Lung (tissue), 12 donors: ENCODE data around the gene CHRNE. TPM values are rescaled to one million over a fixed set of nuclear protein-coding genes. Genes with fewer than 3 reads are reported as not detected.

Experiments
- ATAC-seq: fragments of 200-7000 bp; cut with Tn5 transposase; one replicate; pipeline ENCODE4 v1.9.1; 2020; ENCODE audit warnings: moderate number of reproducible peaks; ENCODE audit not compliant: insufficient read depth, low FRiP score
- DNase-seq, 3 donors: peaks; one replicate each; pipeline ENCODE4 v3.0.0-alpha.2; 2013 to 2017
- H3K27ac ChIP-seq, 2 donors: one replicate each; pipeline ENCODE4 v1.5.1; 2013; ENCODE audit warnings: mild to moderate bottlenecking in 2 of 2, moderate library complexity in 2 of 2, control low read depth in 1 of 2, inconsistent platforms in 1 of 2, low read depth in 1 of 2, low read length in 1 of 2
- H3K27me3 ChIP-seq, 3 donors: one replicate each; pipeline ENCODE4 v1.5.1; 2013; ENCODE audit warnings: low read length in 2 of 3; ENCODE audit not compliant: control insufficient read depth in 3 of 3, insufficient read depth in 3 of 3
- H3K36me3 ChIP-seq, 4 donors: one replicate each; pipeline ENCODE4 v1.5.1; 2013; ENCODE audit warnings: low read length in 4 of 4, mild to moderate bottlenecking in 1 of 4, moderate library complexity in 1 of 4; ENCODE audit not compliant: control insufficient read depth in 4 of 4, insufficient read depth in 4 of 4
- H3K4me1 ChIP-seq, 5 donors: one replicate each; pipeline ENCODE4 v1.5.1; 2013; ENCODE audit warnings: low read length in 5 of 5, mild to moderate bottlenecking in 2 of 5, moderate library complexity in 1 of 5; ENCODE audit not compliant: control insufficient read depth in 5 of 5, insufficient read depth in 5 of 5
- H3K4me3 ChIP-seq: one replicate; pipeline ENCODE4 v1.5.1; 2013; ENCODE audit warnings: mild to moderate bottlenecking, control low read depth, moderate library complexity
- H3K9ac ChIP-seq, 2 donors: one replicate each; pipeline ENCODE4 v1.5.1; 2013; ENCODE audit warnings: low read length in 2 of 2, control low read depth in 1 of 2; ENCODE audit not compliant: insufficient read depth in 1 of 2
- H3K9me3 ChIP-seq, 4 donors: one replicate each; pipeline ENCODE4 v1.5.1; 2013; ENCODE audit warnings: low read length in 3 of 4, mild to moderate bottlenecking in 1 of 4, moderate library complexity in 1 of 4; ENCODE audit not compliant: control insufficient read depth in 4 of 4, insufficient read depth in 3 of 4
- CTCF ChIP-seq: IDR thresholded peaks from 2 replicates; pipeline ENCODE4 v1.5.1; 2012; ENCODE audit warnings: mild to moderate bottlenecking; ENCODE audit errors: control extremely low read depth, extremely low read depth
- WGBS, 2 donors: extraction: QIAGEN DNeasy Blood & Tissue Kit; methylation state at CpG; one replicate each; pipeline ENCODE4 v1.1.7; 2013; 5-methylcytosine and 5-hydroxymethylcytosine counted together
- polyA plus RNA-seq, 2 donors: library from polyadenylated mRNA; stranded (reverse); fragments of 200-250 nt; gene quantifications; one replicate each; pipeline ENCODE4 v1.2.1, GENCODE V29; 2013
- total RNA-seq, 2 donors: library from RNA; depleted of rRNA in 1 of 2; stranded (reverse); fragments of >200 nt in 1 of 2; gene quantifications; one replicate each; pipeline ENCODE4 v1.2.1, GENCODE V29; 2014 to 2021
- donor health status: control.
- donor health status: control.
- donor health status: Bipolar disorder and iron deficiency.
- donor health status: healthy.
- donor health status: DM: yes; HTN: yes; CAD: no.

CHRNE gene
- total and polyA plus RNA-seq, 4 donors: 0.61 to 2.3 (median 1.00) TPM

- Histone ChIP-seq H3K9me3 (no peaks in the 10 kb centered on the region), H3K9ac (peak within 1 kb of the TSS; percentile 37 to 65), H3K4me1 (peaks cover 2 to 27% (median 18%) of the 10 kb centered on the region in 5 donors), H3K36me3 (peaks cover 7 to 21% (median 18%) of the 10 kb centered on the region in 4 donors), H3K27me3 (no peaks in the 10 kb centered on the region), H3K27ac (peak within 1 kb of the TSS; percentile 91 to 99), H3K4me3 (peak within 1 kb of the TSS; percentile 100)
- WGBS, 2 donors: 0 to 1% methylated on average over 53 to 59 of the region's 59 CpGs
- ATAC-seq (peak; percentile 71), DNase-seq (peak; percentile 94 to 98 (median 97))
- no peak for TF ChIP-seq CTCF
Observed at GRCh38 chr17:4948166-4948930, 45.5 kb upstream of the CHRNE start, which contains the start of gene PFN1. PFN1 (minus strand) TSS chr17:4948530; CDS start chr17:4948394, 136 bp downstream.

GRCh38 chr17:4947411-4948165 is 44.7 kb upstream of the CHRNE start:
- peak; percentile 73 to 80 (median 75) for DNase-seq
- Histone ChIP-seq H3K4me1 (peaks cover 2 to 26% (median 18%) of the 10 kb centered on the region in 5 donors), H3K9ac (peak overlapping the region in 1 of 2 donors; percentile 37), H3K27ac (peak overlapping the region; percentile 91 to 99), H3K36me3 (peaks cover 11 to 28% (median 25%) of the 10 kb centered on the region in 4 donors), H3K4me3 (peak overlapping the region; percentile 100), H3K27me3 (no peaks in the 10 kb centered on the region), H3K9me3 (no peaks in the 10 kb centered on the region)
- WGBS, 2 donors: 1% methylated on average over 40 to 56 of the region's 56 CpGs
- ATAC-seq: peak; percentile 32
- no peak for TF ChIP-seq CTCF

GRCh38 chr17:4947010-4947410 is 44.1 kb upstream of the CHRNE start:
- H3K36me3 ChIP-seq: peaks cover 12 to 32% (median 27%) of the 10 kb centered on the region in 4 donors
- peak overlapping the region; percentile 73 to 87 for H3K27ac ChIP-seq
- H3K27me3 ChIP-seq: no peaks in the 10 kb centered on the region
- H3K9ac ChIP-seq: peak overlapping the region in 1 of 2 donors; percentile 11
- ATAC-seq: no peak
- peaks cover 2 to 26% (median 17%) of the 10 kb centered on the region in 5 donors for H3K4me1 ChIP-seq
- H3K4me3 ChIP-seq: peak overlapping the region; percentile 67
- DNase-seq: peak in 2 of 3 donors; percentile 10 to 11
- no peaks in the 10 kb centered on the region for H3K9me3 ChIP-seq
- no peak for TF ChIP-seq CTCF
- WGBS, 2 donors: 0 to 1% methylated on average over 7 of the region's 7 CpGs
